ENCODE data around the gene DCLK3. TPM values are rescaled to one million over a fixed set of nuclear protein-coding genes. Genes with fewer than 3 reads are reported as not detected.

The DCLK3 gene
- total and polyA plus RNA-seq, 2 of the 4 experiments (the other 2 are of a cell fraction): not detected

DNA sequence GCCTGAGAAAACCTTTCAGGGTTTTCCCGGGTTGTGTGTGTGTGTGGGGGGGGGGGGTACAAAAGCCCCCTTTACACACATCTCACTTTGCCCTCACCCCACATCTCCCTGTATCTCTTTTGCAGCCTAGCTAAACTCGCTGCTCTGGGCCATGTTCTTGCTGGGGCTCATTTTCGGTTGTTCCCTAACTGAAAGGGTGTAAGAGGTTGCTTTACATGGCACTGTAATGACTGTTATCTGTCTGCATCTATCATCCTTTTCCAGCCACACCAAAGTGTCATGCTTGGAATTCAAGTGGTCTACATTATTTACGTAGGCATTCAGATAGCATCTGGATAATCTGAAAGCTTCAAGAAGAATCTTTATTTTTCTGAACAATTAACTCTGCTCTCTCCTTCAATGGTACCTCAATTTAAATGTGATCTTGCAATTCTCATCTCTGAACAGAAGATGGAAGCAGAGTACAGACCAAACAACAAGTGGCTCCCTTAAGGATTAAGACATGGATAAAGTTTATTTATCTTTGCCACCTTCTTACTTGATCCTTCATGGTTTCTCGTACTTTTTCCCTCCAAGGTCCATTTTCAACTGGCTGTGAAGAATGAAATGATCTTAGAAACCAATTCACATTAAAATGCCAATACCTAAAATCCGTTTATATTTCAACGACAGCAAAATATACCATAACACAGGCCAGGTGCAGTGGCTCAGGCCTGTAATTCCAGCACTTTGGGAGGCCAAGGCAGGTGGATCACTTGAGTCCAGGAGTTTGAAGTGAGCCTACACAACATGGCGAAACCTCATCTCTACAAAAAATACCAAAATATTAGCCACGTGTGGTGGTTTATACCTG lies 34.9 kb downstream of the DCLK3 start:
- in situ Hi-C loops (cut with MboI; ENCODE audit: low sequenced_read_pairs): loop anchor here (5.0 to 25.0 kb wide), 3 partner anchors 138 to 483 kb away; no protein-coding TSS in a partner anchor
- peak; percentile 69 for DNase-seq
- no peak overlapping the region for H4K5ac ChIP-seq (ENCODE audit: low read depth, low read length)
- no peaks in the 10 kb centered on the region for H3K79me1 ChIP-seq (ENCODE audit: low read depth in 1 of 2, low read length in 2 of 2)
- H3K18ac ChIP-seq (ENCODE audit: low read depth, low read length): no peak overlapping the region
- no peak overlapping the region for H2AK5ac ChIP-seq (ENCODE audit: low read depth, low read length)
- no peak overlapping the region for H2AK9ac ChIP-seq (replicated peaks; ENCODE audit: low read depth, low read length, poor library complexity)
- no peaks in the 10 kb centered on the region for H3K36me3 ChIP-seq (ENCODE audit: control insufficient read depth, insufficient read depth, low read length)
- H3K23ac ChIP-seq (ENCODE audit: low read depth, low read length): no peak overlapping the region
- H4K20me1 ChIP-seq (ENCODE audit: insufficient read depth, low read length): no peaks in the 10 kb centered on the region
- no peak overlapping the region for H2BK15ac ChIP-seq (ENCODE audit: low read depth, low read length)
- ChIA-PET POLR2A (ENCODE audit: unreplicated experiment) (no interaction called here), CTCF (interaction anchor here (0.7 to 1.9 kb wide), 3 partner anchors 139 to 263 kb away, joined by 3 to 6 read pairs (median 4); no protein-coding TSS in a partner anchor)
- H3K27me3 ChIP-seq (ENCODE audit: control insufficient read depth, insufficient read depth, low read length): peaks cover 12% of the 10 kb centered on the region
- H2AFZ ChIP-seq (replicated peaks; ENCODE audit: low read length, poor library complexity): no peak overlapping the region
- peak; percentile 95 for ATAC-seq (ENCODE audit: low read depth)
- BruUV-seq (replicated peaks): no TSS peak
- H3K9me3 ChIP-seq (ENCODE audit: control insufficient read depth, insufficient read depth, low read length): no peaks in the 10 kb centered on the region
- H2BK20ac ChIP-seq (ENCODE audit: low read depth, low read length): no peak overlapping the region
- no peak overlapping the region for H3K56ac ChIP-seq (ENCODE audit: extremely low read depth, insufficient read depth, low read length)
- no peak overlapping the region for H2BK5ac ChIP-seq (ENCODE audit: low read depth, low read length, poor library complexity, severe bottlenecking)
- no peak overlapping the region for H4K91ac ChIP-seq (ENCODE audit: insufficient read depth, low read depth, low read length)
- TF ChIP-seq MXI1 (IDR thresholded peaks at IDR 0.05; ENCODE audit: borderline replicate concordance, low read depth, low read length) (no peak), CEBPB (IDR thresholded peaks at IDR 0.05; ENCODE audit: low read depth, low read length) (peak; percentile 3; the same call in 1 of the 2 replicates), MAZ (IDR thresholded peaks at IDR 0.05; ENCODE audit: borderline replicate concordance, low read depth, low read length) (no peak), RAD21 (IDR thresholded peaks at IDR 0.05; ENCODE audit: low read length) (peak; percentile 90), POLR2A (IDR thresholded peaks at IDR 0.05; ENCODE audit: low read depth, low read length) (0 out of 2 replicates have a peak, but pooled peaks have one; percentile 32), SMC3 (IDR thresholded peaks at IDR 0.05; ENCODE audit: low read depth, low read length) (peak; percentile 80), CTCF (conservative IDR thresholded peaks at IDR 0.05; ENCODE audit: low read depth, low read length) (peak; percentile 86), FOS (IDR thresholded peaks at IDR 0.05; ENCODE audit: low read depth, low read length) (no peak)
- no peak overlapping the region for H4K8ac ChIP-seq (ENCODE audit: low read depth in 2 of 2, low read length in 2 of 2)
- H3K27ac ChIP-seq (ENCODE audit: insufficient read depth, low read length): no peak overlapping the region
- WGBS, 2 experiments (ENCODE audit: extremely low coverage in 2 of 2, insufficient read length in 1 of 2): 42% methylated on average over 2 of the region's 9 CpGs; no CpG with 5 or more reads in 1 of the 2 experiments
- H3K4me1 ChIP-seq (ENCODE audit: control insufficient read depth, insufficient read depth, low read length): no peaks in the 10 kb centered on the region
- H3K4me2 ChIP-seq (ENCODE audit: low read depth, low read length): no peak overlapping the region
- dilution Hi-C loops (cut with HindIII; ENCODE audit: low sequenced_read_pairs, unreplicated experiment): no loop called here
- H3K9ac ChIP-seq (ENCODE audit: low read depth, low read length): no peak overlapping the region
- intact Hi-C loops (cut with micrococcal nuclease): loop anchor here (1.0 to 2.0 kb wide), 5 partner anchors 140 to 1050 kb away; partner anchors contain the start of genes EPM2AIP1 and MLH1
- no peak overlapping the region for H3K14ac ChIP-seq (replicated peaks; ENCODE audit: low read depth, low read length)
- H2BK120ac ChIP-seq (ENCODE audit: low read depth, low read length): no peak overlapping the region
- no peak overlapping the region for H3K4ac ChIP-seq (ENCODE audit: low read depth, low read length)
- H3K4me3 ChIP-seq (ENCODE audit: insufficient read depth, low read depth, low read length): no peak overlapping the region
- no peaks in the 10 kb centered on the region; the same call in 1 of the 2 replicates for H3K9me1 ChIP-seq (ENCODE audit: insufficient read depth, low read length)
